NCI-H1092 (cell line): ENCODE data around the gene KCNG4.

ENCODE experiments used
- DNase-seq: peaks from one replicate; lab custom pipeline; 2025; lab: John Stamatoyannopoulos, UW

The KCNG4 gene

DNA sequence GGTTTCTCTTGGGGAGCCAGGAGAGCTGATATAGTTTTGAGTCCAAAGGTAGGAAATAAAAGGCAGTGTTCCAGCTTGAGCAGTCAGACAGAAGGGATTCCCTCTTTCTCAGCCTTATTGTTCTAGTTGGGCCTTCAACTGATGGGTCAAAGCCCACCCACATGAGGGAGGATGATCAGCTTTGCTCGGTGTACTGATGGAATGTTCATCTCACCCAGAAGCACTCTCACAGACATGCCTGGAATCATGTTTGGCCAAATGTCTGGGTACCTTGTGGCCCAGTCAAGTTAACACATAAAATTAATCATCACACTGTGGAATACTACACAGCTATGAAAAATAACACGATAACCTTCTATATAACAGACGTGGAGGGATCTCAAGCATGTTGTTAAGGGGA is 23.1 kb upstream of the KCNG4 start:
- no peak for DNase-seq

DNA sequence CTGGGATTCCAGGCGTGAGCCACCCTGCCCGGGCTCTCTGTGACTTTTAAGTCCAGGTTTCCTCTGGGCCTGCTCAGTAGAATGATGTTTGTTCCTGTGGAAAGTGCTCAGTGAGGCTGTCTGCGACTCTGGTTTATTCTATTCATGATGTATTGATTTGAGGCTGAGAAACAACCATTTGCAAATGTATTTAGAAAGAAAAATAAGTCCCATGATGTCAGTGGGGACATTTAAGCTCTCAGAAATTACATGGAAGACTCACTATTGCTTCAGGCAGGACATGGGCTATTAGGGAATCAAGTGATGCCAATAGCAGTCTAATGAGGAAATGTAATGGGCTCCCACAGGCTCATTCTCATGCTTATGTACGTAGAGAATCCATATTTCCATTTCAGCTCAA is 22.2 kb upstream of the KCNG4 start:
- DNase-seq, result no peak

GRCh38 chr16:84260766-84261554 is 21.1 kb upstream of the KCNG4 start:
- DNase-seq, result no peak

- no peak for DNase-seq
These were observed 19.9 kb upstream of the KCNG4 start for GRCh38 chr16:84259691-84260090.

DNA sequence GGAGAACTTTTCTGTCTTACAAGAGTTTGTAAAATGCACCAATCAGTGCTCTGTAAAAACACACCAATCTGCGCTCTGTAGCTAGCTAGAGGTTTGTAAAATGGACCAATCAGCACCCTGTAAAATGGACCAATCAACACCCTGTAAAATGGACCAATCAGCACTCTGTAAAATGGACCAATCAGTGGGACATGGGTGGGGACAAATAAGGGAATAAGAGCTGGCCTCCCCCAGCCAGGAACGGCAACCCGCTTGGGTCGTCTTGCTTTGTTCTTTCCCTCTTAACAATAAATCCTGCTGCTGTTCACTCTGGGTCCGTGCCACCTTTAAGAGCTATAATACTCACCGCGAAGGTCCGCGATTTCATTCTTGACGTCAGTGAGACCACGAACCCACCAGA is 18.5 kb upstream of the KCNG4 start:
- DNase-seq, result no peak

- DNase-seq, result no peak
These were observed 15.4 kb upstream of the KCNG4 start for GRCh38 chr16:84255050-84255810.

DNA sequence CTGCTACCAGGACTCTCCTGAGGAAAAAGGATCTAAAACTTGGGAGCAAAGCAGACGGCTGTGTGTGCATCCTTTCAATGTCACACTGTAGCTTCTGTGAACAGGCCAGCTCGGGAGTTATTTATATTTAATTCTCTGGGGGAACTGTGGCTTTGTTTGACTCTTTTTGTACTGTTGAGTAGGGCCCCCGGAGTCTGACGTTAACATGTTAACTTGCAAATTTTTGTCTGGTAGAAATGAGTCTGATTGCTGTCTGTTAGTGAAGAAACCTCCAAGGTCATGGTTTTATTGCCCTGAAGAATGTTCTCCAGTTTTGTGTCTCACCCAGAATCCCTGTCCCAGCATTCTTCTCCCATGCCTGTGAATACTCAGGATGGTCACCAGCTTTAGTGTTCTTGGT is 14.2 kb upstream of the KCNG4 start:
- DNase-seq, result no peak

DNA sequence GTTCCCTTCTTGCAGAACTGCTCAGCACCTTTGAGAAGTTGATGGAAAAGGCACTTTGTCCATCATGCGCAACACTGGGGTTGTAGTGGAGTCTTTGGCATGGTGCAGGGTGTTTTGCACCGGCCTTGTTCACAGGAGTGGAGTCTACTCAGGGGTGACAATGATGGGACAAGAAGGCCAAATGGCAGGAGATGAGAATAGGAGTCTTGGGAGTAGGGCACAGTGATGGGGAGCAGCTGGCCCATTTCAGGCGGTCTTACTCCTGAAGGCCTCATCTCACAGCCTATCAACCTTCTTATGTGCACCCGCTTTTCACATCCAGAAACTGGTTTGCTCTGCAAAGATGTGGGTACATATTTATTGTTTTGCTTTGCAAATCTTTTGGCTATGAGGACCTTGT is 13.4 kb upstream of the KCNG4 start:
- no peak for DNase-seq

DNA sequence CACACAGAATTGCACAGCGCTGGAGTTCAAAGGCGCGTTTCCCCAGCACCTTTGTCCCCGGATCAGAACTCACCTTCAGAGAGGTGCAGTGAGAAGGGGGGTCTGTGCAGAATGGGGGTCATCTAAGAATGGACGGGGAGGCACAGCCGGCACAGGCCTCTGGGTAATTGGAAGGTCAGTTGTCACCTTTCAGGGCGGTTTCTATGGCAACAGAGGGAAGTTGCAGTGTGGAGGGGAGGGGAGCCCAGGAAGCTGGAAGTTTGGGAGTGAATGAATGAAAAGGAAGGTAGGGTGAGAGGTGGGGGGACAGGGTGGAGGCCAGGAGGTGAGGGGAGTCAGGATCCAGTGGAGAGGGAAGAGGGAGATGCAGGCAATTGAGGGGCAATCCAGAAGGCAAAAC is 12.4 kb upstream of the KCNG4 start:
- no peak for DNase-seq

DNA sequence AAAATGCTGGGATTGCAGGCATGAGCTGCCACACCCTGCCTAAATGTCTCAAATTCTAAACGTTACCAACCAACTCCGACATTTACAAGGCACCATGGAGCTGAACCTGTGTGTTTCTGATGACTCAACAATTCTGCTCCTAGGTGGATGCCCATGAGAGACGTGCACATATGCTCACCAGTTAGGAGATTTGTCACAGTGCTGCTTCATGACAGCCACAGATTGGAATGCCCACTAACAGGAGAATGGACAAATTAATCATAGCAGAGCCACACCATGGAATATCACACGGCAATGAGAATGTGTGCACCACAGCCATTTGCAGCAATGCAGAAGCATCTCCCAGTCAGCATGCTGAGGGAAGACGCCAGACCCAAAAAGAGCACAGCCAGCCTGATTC is 8.0 kb upstream of the KCNG4 start:
- DNase-seq, result no peak

GRCh38 chr16:84247331-84247730 is 7.5 kb upstream of the KCNG4 start:
- DNase-seq, result no peak

DNA sequence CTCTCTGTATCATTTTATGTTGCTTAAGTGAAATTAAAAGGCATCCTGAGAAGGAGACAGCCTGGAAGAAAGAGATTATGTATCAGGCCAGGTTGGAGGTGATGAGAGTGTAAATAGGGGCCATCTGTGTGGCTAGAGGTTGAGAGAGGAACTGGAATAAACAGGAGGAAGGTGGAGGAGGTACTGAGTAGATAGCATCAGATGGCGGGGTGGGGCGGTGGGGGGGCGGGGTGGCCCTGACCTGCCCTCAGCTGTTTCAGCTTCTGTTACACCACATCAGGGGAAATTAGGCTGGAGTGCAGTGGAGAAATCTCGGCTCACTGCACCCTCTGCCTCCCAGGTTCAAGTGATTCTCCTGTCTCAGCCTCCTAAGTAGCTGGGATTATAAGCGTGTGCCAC is 6.9 kb upstream of the KCNG4 start:
- DNase-seq, result no peak

DNA sequence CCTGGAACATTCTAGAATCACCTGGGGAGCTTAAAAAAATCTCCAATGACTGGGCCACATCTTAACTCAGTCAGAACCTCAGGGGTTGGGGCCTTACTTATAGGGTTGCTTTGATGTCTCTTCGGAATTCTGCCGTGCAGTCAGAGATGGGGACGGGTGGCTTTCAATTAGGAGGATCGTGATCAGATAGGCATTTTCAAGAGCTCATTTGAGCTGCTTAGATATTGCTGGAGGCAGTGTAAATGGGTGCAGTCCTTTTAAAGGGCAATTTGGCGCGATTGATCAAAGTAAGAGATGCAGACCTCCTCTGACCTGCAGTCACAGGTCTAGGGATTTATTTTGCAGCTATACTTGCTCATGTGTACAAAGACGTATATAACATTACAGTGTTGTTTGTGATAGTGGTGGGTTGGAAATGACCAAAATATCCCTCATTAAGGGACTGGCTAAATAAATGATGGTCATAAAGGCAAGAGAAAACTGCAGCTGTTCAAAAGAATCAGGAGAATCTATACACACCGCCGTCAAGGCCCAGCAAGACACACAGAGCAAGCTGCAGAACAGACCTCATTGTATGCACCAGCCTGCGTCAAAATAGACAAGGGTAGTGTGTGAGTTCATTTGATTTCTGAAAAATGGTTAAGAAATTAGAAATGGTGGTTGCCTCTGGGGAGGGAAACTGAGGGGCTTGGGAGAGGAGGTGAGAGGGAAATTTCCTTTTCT is 6.3 kb upstream of the KCNG4 start:
- DNase-seq, result no peak

DNA sequence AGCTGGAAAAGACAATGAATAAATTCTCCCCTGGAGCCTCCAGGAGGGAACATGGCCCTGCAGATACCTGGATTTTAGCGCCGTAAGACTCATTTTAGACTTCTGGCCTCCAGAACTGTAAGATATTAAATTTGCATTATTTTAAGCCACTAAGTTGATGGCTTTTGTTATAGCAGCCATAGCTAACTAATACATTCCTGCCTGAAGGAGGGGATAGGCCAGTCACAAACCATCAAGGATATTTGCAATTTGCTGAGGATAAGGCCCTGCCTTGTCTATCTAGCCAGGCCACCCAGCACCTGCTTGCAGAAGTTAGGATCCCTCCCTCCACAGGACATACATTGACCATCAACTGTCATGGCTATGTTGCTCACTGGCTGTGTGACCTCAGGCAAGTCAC is 4.9 kb upstream of the KCNG4 start:
- no peak for DNase-seq

GRCh38 chr16:84243732-84244131 is 3.9 kb upstream of the KCNG4 start:
- no peak for DNase-seq

GRCh38 chr16:84242839-84243238 is 3.0 kb upstream of the KCNG4 start:
- no peak for DNase-seq

GRCh38 chr16:84241778-84242177 is 2.0 kb upstream of the KCNG4 start:
- DNase-seq, result no peak

GRCh38 chr16:84240455-84240854 is 643 bp upstream of the KCNG4 start:
- no peak for DNase-seq

DNA sequence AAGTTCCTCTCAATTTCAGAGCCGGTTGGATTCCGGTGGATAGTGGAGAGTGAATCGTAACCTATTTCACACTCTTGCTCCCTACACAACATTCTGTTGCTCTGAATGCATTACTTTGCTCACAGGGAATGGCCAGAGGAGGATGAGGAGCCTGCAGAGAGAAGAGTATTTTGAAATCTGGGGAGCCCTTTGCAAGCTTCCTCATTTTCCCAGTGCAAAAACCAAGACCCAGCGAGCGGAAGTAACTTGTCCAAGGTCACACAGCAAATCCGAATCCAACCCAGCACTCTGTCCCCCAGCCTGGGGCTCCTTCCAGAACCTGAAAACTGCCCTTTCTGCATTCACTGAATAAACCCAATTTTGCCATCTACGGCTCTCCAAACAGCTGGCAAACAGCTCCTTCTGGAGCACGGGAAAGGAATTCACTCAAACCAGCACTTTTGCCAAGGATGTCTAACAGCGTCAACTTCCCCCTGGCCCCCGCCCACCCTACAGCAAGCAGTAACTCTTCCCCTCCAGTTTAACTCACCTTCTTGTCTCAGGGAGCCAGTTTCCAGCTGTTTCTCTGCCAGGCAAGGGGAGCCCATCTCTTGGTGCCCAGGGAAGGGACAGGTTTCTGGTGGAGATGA is 557 bp downstream of the KCNG4 start:
- no peak for DNase-seq

DNA sequence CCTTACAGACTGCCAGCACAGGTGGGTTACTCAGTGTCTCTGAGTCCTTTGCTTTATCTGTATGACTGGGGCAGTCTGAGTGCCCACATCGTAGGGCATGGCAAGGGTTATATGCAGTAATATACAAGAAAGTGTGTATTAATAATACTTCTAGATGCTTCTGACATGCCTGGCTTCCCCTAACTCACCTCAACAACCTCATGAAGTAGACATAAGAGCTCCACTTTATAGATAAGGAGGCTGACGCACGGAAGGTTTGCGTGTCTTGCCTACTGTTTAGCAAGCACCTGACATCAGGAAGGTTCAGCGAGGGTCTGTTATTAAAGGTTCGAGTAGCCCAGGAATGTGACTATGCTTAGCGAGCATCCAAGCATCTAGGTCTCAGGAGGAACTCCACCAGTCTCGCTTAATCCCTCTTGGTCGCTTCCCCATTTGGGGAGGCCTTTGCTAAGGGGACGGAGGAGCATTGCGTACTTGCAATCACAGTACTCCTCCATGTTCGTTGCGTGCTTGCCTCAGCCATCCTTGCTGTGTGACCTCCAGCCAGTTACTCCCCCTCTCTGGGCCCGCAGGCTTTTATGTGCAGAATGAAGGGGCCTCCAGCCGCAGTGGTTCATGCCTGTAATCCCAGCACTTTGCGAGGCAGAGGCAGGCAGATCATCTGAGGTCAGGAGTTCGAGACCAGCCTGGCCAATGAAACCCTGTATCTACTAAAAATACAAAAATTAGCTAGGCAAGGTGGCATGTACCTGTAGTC is 1.6 kb downstream of the KCNG4 start:
- no peak for DNase-seq

DNA sequence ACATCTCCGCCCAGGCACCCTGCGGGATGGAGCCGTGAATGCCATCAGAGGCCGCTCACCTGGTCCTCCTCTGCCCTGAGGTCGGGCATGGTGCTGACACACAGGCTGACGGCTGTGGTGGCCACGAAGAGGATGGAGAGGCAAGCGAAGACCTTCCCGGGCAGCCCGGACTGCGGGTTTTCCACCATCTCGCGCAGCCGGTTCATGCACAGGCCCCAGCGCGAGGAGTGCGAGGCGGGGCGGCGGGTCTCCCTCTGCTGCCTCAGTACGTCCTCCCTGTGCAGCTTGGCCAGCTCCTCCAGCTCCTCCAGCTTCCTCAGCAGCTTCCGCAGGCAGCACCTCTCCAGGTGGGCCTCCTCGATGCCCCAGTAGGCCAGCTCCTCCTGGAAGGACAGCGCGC is 3.1 kb downstream of the KCNG4 start:
- no peak for DNase-seq
